Fibroblast of the aortic adventitia (primary cell): Measurements from ENCODE around the gene FRZB. TPM values are rescaled to one million over a fixed set of nuclear protein-coding genes. Genes with fewer than 3 reads are reported as not detected.

ENCODE experiments used
- DNase-seq: peaks from one replicate; pipeline ENCODE4 v3.0.0-alpha.2; 2010; ENCODE audit warnings: low read depth
- H3K4me3 ChIP-seq: 2 replicates; pipeline ENCODE4 v1.5.1; 2011; ENCODE audit warnings: low read depth, mild to moderate bottlenecking, control low read depth, low read length, moderate library complexity
- total RNA-seq: library from RNA; depleted of rRNA; stranded (reverse); fragments of >200 nt; gene quantifications from 2 replicates; pipeline ENCODE4 v1.2.3, GENCODE V29; 2012; ENCODE audit warnings: low replicate concordance
- TF ChIP-seq, protein P1 (sequence below): IDR thresholded peaks from 2 replicates; pipeline ENCODE4 v1.5.1; 2011; ENCODE audit warnings: mild to moderate bottlenecking, low read length, control low read depth, inconsistent platforms; ENCODE audit not compliant: insufficient read depth

The FRZB gene
- total RNA-seq, 1 donor, result 0.18 TPM

DNA sequence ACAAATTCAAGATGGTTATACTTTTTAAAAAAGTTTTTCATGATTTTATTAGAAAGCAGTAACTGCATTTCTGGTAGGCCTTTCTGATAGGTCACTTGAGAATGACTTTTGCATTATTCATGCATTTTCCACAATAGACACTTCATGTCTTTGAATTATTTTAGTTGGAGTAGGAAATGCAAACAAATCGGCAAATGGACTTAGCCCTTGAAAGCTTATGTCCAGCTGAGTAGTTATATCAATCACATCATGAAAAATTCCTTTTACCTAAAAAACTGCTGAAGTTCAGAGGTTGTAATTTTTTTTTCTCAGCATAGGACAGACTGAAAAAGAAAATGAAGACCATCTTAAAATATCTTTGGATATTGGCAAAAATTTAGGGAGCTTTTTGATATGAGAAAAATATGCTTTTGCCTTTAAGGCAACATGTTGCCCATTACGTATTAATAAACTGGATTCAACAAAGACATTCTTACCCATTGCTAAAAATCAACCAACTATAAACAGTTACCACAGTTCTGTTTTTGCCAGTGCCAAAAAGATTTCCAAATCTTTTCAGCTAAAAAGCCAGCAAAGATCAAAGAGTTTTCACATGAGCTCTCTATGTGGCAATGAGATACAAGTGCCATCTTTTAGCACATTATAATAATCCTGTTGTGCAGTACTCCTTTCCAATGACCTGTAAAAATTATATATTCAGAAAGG lies 45.5 kb upstream of the FRZB start:
- TF ChIP-seq, protein P1, sequence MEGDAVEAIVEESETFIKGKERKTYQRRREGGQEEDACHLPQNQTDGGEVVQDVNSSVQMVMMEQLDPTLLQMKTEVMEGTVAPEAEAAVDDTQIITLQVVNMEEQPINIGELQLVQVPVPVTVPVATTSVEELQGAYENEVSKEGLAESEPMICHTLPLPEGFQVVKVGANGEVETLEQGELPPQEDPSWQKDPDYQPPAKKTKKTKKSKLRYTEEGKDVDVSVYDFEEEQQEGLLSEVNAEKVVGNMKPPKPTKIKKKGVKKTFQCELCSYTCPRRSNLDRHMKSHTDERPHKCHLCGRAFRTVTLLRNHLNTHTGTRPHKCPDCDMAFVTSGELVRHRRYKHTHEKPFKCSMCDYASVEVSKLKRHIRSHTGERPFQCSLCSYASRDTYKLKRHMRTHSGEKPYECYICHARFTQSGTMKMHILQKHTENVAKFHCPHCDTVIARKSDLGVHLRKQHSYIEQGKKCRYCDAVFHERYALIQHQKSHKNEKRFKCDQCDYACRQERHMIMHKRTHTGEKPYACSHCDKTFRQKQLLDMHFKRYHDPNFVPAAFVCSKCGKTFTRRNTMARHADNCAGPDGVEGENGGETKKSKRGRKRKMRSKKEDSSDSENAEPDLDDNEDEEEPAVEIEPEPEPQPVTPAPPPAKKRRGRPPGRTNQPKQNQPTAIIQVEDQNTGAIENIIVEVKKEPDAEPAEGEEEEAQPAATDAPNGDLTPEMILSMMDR, result no peak
- no peak for DNase-seq
- H3K4me3 ChIP-seq, result no peak overlapping the region

DNA sequence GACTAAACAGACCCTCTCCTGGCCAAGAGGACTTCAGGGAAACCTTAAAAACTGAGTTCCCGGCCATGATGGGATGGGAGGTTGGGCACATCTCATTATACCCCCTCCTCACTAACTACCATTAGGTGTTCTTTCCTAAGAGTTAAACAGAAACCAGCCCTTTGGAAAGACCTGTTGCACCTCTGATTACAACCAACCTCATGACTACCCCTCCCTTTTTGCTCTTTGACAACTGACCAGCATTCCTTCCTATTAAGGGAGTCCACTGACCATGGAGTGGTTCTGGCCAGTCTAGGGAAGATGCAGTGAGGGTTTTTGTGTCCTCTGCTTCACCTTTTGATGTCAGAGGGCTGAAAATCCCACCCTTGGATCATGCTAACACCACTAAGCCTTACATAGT lies 44.5 kb upstream of the FRZB start:
- no peak overlapping the region for H3K4me3 ChIP-seq
- DNase-seq, result no peak
- TF ChIP-seq, protein P1, result no peak

DNA sequence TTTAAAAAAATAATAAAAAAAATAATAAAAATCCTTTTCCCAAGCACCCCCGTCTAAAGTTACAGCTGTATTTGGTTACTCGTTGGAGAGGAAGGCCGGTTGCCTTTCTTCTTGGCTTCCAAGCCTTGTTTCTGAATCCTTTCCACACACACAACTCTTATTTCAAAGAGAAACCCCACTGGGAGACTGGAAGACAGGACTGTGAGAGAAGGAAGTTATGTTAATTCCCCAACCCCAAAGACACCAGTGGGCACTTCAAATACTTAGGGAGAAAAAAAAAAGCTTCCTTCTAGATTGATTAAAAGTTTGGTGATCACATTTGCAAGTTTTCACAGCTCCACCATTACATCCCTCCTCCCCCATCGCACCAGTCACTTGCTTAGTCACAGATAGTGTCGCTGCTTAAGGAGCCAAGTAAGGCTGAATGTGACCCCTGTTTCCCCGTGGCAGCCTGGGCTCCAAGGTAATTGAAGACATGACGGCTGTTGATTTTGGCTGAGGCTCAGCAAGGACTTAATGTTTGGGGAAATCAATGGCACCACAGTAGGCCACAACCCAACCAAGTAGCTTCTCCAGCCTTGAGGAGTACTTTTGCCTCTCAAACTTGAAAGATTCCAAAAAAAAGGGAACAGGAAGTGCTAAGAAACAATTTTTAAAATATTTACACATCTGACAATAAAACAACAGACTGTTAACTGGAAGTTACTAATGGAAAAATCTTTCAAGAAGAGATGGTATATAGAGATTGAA lies 40.8 kb upstream of the FRZB start:
- TF ChIP-seq, protein P1, result no peak
- no peak for DNase-seq
- H3K4me3 ChIP-seq, result no peak overlapping the region

DNA sequence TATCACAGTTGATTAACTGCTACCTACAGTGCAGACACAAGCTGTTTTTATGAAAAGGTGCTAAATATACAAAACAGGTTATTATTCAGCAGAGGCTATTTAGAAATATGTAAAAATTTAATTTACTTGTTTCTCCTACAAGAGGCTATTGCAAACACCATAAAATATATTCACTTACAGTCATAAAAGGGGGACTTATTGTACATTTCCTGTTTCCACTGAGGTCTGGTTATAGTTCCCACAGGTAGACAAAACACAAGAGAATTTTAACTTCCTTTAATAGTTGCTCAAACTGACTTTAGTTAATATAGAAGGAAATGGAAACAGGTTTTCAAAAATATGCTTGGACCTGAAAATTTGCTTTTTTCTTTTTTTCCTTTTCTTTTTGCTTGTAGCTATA lies 40.0 kb upstream of the FRZB start:
- H3K4me3 ChIP-seq, result no peak overlapping the region
- no peak for DNase-seq
- TF ChIP-seq, protein P1, result no peak

DNA sequence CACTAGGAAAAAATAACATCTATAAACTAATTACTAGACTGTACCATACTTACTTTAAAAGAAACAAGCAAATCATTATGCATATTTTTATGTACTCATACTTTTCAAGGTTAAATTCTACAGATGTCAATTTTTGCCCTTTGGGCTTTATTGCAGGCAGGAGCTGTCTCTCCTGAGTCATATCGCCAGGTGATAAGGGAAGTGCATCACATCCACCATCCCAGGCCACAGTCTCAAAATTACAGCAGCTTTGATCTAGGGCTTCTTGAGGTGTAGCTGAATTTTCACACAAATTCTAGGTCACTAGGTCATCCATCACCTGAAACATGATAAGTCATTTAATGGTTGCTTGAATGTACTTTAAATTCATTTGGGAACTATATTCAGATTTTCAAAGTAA lies 38.4 kb upstream of the FRZB start:
- DNase-seq, result no peak
- TF ChIP-seq, protein P1, result no peak
- H3K4me3 ChIP-seq, result no peak overlapping the region

DNA sequence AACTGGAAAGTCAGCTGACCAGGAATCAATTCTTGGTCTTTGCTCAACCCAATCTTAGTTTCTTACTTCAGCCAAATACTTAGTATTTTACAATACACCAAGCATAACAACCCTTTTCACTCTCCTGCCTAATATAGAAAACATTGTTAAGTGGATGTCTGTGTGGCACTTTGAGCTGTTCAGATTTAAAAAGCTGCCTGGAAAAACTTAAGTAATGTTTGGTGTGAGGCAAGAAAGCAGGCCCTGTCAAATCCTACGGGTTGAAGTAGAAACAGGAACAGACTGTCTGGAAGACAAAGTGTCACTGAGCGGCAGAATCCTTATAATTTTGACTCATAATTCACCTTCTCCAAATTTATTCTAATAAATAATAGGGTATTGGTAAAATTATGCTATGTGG lies 37.1 kb upstream of the FRZB start:
- TF ChIP-seq, protein P1, result no peak
- no peak overlapping the region for H3K4me3 ChIP-seq

DNA sequence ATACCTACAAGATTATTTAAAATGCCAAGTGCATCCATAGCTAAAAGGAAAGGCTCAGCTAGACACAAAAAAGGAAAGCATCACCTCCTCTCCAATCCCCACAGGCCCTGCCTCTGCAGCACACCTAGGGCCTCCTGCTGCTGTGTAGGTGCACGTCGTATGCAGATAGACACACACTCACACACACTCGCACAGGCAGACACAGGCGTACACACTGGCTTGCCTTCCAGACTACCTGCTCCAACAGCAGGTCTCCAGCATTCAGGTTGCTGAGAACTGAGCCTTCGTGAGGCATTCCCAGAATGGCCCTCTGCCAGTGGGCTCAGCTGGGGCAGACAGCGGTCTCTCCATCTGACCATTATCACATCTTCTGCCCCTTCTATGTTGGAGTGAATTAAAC lies 35.3 kb upstream of the FRZB start:
- H3K4me3 ChIP-seq, result no peak overlapping the region
- no peak for DNase-seq
- TF ChIP-seq, protein P1, result no peak

More for the DNA sequence above, 37.1 kb upstream of the FRZB start:
- DNase-seq, result no peak
